GM19455 (cell line): ENCODE results near the gene ZNF90.
A peak's percentile ranks its signal among the peaks of the same experiment; 100 is the strongest.
"Not testable (repeated sequence)": the region's sequence is repeated elsewhere in the genome, so short reads cannot be mapped to it uniquely, and the experiment has no call there.

Experiments
- ATAC-seq: cut with Tn5 transposase; IDR thresholded peaks from one replicate; pipeline ENCODE4 v1.9.1; 2021; ENCODE audit not compliant: unreplicated experiment

The ZNF90 gene

DNA sequence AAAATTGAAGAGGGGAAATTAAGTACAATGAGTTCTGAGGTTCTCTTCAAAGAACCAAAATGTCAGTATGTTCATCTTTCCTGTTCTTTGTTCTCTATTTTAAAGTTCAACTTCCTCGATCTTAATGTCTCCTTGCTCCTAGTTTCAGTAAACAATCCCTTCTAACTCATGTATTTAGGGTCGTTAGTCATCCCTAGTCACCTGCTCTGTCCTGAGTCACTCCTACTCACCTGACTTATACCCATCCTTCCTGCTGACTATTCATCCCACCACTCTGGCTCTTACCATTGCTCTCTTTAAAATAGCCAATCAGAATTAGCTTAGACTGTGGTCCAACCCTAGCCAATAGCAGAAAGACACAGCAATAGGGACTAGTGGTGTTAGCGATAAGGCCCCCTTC, 24.3 kb downstream of the ZNF90 start:
- ATAC-seq = no peak

DNA sequence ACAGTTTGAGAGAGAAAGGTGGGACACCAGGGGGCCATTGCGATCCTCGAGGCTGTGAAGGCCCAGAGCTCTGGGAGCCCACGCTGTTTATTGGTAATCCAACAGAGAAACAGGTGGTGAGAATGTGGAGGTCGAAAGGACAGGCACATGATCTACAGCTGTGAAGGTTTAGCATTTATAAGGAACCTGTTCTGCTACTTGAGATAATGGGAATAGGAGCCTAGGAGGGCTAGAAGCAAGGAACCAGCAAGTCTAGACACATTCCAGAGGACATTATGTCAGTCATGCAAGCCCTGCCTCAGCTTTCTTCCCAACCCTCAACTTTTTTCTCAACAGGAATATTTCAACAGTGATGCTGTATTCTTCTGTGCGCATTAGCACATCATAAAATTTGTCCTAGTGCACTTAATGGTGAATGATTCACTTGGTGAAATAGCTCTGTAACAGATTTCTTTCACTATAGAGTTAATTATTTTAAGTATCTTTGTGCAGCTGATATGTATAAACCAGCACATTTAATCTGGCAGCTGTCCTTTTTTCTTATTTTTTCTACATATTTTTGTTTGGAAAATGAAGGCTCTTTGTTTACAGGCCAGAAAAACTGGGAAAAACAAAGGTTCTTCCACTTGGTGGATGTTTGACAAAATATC, 25.4 kb downstream of the ZNF90 start:
- no peak for ATAC-seq

DNA sequence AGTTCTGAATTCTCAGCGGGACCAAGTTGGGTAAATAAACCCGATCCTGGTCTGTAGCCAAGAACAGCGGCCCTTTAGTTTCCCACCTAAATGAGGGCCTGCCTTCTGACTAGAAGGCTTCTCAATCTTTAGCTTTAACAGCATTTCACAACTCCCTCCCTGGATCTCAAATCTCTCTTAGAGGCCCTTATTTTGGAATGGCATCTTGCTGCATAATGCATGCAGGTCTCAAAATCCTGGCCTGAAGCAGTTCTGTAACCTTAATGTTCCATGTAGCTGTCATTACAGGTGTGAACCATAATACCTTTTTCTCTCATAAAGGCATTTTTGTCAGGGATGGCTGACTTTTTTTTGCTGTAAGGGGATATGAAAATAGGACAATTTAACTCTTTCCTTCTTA, 29.5 kb downstream of the ZNF90 start:
- ATAC-seq = no peak

DNA sequence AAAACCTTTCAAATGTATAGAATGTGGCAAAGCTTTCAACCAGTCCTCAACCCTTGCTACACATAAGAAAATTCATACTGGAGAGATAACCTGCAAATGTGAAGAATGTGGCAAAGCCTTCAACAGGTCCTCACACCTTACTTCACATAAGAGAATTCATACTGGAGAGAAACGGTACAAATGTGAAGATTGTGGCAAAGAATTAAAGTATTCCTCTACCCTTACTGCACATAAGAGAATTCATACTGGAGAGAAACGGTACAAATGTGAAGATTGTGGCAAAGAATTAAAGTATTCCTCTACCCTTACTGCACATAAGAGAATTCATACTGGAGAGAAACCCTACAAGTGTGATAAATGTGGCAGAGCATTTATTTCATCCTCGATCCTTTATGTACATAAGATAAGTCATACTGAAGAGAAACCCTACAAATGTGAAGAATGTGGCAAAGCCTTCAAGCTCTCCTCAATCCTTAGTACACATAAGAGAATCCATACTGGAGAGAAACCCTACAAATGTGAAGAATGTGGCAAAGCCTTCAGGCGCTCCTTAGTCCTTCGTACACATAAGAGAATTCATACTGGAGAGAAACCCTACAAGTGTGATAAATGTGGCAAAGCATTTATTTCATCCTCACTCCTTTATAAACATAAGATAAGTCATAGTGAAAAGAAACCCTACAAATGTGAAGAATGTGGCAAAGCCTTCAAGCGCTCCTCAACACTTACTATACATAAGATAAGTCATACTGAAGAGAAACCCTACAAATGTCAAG, 40.5 kb downstream of the ZNF90 start:
- not testable (repeated sequence) for ATAC-seq

DNA sequence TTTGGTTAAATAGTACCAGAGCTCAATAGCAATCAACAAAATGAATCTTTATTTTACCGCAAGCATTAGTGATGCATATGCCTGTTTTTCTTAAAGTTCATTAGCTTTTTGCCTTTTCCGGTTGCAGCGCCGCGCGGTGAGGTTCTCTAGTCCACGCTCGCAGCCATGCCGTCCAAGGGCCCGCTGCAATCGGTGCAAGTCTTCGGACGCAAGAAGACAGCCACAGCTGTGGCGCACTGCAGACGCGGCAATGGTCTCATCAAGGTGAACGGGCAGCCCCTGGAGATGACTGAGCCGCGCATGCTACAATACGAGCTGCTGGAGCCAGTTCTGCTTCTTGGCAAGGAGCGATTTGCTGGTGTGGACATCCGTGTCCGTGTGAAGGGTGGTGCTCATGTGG, 47.1 kb downstream of the ZNF90 start:
- no peak for ATAC-seq

DNA sequence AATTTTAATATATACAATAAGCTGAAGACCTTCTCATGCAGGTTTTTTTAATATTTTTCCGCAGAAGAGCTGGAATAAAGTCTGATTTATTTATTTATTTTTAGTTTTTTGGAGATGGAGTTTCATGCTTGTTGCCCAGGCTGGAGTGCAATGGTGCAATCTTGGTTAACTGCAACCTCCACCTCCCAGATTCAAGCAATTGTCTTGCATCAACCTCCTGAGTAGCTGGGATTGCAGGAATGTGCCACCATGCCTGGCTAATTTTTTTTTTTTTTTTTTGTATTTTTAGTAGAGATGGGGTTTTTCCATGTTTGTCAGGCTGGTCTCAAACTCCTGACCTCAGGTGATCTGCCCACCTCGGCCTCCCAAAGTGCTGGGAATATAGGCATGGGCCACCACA, 55.1 kb downstream of the ZNF90 start:
- ATAC-seq = not testable (repeated sequence)

DNA sequence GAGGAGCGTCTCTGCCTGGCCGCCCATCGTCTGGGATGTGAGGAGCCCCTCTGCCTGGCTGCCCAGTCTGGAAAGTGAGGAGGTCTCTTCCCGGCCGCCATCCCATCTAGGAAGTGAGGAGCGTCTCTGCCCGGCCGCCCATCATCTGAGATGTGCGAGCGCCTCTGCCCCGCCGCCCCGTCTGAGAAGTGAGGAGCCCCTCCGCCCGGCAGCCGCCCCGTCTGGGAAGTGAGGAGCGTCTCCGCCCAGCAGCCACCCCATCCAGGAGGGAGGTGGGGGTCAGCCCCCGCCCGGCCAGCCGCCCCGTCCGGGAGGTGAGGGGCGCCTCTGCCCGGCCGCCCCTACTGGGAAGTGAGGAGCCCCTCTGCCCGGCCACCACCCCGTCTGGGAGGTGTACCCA, 59.9 kb downstream of the ZNF90 start:
- ATAC-seq = not testable (repeated sequence)

DNA sequence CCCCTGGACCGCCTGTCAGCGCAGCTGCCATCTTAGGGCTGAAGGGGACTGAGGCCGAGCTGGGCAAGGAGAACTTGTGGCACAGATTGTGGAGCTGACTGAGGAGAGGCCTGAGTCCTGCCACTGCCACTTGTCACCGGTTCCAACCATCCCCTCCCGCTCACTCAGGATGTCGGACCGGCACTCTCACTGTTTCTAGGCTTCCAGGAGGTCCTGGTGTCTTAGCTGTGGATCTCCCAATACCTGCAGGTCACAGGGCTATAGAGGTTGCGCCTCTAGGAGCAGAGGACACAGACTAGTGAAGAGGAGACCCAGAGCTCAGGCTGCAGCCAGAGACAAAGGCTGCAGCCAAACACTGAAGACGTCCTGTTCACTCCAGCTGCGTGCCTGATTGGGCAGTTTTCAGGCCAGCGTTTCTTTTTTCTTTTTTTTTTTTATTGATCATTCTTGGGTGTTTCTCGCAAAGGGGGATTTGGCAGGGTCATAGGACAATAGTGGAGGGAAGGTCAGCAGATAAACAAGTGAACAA, 73.9 kb downstream of the ZNF90 start:
- ATAC-seq = no peak

DNA sequence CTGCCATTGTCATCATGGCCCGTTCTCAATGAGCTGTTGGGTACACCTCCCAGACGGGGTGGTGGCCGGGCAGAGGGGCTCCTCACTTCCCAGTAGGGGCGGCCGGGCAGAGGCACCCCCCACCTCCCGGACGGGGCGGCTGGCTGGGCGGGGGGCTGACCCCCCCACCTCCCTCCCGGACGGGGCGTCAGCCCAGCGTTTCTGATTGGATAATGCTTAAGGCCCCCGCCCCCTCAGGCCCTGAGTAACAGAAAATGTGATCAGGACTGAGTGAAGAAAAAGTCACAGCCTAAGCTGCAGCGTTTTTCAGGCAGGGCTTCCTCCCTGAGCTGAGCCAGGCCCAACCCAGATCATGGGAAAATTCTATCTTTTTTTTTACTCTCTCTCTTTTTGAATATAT, 74.7 kb downstream of the ZNF90 start:
- not testable (repeated sequence) for ATAC-seq

DNA sequence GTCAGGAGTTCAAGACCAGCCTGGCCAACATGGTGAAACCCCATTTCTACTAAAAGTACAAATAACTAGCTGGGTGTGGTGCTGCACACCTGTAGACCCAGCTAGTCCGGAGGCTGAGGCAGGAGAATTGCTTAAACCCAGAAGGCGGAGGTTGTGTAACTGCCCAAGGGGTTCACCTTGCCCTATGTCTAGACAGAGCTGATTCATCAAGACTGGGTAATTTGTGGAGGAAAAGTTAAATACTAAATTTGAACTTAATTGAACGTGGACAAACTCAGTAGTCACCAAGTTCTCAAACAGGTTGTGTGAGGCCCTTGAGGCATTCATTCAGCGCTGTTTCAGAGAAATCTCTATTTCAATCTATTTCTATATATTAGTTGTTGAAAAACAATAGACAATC, 75.5 kb downstream of the ZNF90 start:
- ATAC-seq = no peak

DNA sequence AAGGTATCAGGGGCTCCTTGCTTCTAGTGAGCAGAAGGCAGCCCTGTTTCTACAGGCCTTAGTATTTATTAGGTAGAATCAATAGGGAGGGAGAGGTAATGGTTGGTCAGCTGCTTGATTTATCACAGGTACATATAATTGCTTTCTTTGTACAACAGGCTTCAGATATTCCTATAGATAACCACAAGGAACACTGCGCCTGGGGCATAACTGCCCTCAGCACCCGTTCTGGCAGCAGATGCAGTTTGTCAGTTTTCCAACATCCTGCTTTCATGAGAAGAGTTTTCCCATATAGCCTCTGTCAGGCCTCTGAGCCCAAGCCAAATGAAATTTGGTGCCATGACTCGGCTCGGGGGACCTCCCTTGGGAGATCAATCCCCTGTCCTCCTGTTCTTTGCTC, 76.8 kb downstream of the ZNF90 start:
- ATAC-seq = no peak

DNA sequence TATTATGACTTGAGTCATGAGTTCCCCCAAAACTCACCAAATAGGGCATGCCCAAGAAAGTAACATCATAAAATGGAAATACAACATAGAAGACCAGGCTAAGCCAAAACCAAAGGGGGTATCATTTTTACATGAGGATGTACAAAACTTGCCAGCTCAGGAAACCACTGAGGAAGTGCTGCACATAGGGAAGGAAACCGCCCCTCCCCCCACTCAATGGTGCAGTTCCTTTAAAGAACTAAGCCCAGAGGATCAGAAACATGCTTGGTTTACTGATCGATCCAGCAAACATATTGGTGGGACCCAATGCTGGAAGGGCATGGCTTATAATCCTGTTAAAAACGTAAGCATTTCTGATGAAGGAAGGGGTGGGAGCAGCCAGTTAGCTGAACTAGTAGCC, 85.0 kb downstream of the ZNF90 start:
- no peak for ATAC-seq

DNA sequence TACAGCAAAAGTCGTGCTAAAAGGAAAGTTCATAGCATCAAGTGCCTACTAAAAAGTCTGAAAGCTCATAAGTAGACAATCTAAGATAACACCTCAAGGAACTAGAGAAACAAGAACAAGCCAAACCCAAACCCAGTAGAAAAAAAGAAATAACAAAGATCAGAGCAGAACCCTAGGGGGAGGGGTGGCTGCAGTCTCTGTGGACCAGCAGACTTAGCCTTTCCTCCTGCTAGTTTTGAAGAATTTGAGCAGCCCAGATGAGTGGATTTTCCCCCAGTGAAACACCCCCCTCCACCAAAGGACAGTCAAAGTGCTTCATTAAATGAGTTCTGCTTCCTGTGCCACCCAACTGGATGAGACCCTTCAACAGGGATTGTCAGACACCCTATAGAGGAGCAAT, 86.7 kb downstream of the ZNF90 start:
- ATAC-seq = no peak

DNA sequence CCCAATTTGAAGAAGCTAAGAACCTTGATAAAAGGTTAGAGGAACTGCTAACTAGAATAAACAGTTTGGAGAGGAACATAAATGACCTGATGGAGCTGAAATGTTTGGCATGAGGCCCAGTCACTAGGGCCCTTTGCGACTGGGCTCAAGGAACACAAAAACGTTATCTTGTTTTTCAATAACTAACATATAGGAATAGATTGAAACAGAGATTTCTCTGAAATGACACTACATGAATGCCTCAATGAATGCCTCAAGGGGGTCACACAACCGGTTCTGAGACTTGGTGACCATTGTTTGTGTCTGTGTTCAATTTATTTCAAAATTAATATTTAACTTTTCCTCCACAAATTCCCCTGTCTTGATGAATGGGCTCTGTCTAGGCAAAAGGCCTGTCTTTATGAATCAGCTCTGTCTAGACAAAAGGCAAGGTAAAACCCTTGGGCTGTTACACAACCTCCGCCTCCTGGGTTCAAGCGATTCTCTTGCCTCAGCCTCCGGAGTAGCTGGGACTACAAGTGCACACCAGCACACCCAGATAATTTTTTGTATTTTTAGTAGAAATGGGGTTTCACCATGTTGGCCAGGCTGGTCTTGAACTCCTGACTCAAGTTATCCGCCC, 88.3 kb downstream of the ZNF90 start:
- ATAC-seq = no peak

DNA sequence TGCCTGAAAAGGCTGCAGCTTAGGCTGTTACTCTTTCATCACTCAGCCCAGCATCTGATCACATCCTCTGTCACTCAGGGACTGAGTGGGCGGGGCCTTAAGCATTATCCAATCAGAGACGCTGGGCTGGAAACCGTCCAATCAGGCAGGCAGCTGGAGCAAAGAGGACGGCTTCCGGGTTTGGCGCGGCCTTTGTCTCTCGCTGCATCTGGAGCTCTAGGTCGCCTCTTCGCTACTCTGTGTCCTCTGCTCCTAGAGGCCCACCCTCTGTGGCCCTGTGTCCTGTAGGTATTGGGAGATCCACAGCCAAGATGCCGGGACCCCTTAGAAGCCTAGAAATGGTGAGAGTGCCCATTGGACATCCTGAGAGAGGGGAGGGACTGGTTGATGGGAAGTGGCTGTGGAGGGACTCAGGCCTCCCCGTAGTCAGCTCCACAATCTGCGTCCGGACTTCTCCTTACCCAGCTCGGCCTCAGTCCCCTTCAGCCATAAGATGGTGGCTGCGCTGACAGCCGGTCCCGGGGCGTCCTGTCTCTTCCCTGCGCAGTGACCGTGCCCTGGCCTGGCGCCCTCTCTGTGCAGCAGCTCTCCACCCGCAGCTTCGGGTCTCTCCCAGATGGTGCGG, 89.3 kb downstream of the ZNF90 start, which contains the start of gene ZNF486:
ZNF486 (plus strand) TSS at position 195 of the 625 bp plus-strand sequence; CDS start at position 312, 117 bp downstream.
- ATAC-seq = peak; percentile 80

DNA sequence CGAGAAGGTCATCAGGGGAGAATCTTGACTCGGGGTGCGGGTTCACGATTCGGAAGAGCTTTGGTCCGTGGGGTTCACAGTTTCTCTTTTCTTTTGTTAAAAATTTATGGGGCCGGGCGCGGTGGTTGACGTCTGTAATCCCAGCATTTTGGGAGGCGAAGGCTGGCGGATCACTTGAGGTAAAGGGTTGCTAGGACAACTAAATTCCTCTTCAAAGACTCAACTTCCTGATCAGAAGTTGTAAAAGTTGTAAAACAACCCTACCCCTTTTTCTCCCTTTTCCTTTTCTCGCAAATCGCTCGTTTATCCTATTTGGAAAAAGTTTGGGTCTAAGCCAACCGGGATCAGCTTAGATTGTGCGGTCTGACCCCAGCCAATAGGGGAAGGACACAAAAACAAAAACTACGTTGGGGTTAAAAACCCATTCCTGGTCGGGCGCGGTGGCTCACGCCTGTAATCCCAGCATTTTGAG, 89.9 kb downstream of the ZNF90 start:
- no peak for ATAC-seq
